ENCODE results near the gene FRMD4A.
A peak's percentile ranks its signal among the peaks of the same experiment; 100 is the strongest.
"Not testable (repeated sequence)": the region's sequence is repeated elsewhere in the genome, so short reads cannot be mapped to it uniquely, and the experiment has no call there.

The FRMD4A gene

DNA sequence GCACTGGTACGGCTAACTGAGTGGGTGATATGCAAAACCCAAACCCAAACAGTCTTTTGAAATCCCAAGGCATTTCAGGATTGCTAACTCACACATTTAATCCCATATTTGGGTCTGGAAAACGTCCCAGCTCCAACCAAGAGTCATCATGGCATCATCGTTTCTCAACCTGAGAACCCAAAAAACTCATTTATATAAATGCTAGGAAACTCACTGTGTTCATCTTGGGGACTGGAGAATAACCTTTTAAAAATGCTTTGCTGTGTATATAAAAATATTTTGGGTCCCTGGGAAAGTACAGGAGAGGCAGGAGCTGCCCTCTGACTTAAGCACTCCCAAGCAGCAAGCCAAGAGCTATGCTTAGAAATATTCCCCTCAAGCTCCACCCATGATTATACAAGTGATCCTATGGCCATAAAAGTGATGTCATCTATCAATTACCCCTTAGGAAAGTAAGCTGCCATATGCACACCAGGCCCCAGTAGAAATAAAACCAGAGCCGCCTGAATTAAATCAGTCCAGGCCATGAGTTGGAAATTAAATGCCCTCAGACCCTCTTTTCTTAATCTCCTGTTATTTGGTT is 352.1 kb downstream of the FRMD4A start:
- DNase-seq (ENCODE audit: low spot score), result peak; percentile 58

DNA sequence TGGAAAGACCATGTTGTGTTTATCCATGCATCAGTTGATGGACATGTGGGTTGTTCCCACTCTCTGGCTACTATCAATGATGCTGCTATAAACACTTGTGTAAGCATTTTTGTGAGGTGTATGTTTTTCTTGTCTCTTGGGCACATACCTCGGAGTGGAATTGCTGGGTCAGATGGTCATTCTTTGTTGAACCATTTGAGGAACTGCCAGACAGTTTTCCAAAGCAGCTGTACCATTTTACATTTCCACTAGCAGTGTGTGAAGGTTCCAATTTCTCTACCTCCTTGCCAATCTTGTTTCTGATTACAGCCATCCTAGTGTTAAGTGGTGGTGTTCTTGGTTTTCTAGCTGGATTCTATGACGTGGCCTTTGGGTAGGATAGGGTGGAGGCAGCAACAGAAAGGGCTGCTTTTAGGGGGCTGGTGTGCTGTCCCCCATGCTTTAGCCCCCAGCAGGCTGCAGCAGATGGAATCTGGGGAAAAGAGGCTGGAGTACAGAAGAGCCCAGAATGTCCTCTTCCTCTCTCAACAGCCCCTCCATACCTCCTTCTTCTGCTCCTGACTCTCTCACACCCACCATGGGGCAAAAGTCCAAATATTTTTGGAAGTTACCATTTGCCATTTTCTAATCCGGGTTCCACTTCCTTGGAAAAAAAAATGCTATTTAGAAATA is 352.7 kb downstream of the FRMD4A start:
- DNase-seq (ENCODE audit: low spot score), result no peak

DNA sequence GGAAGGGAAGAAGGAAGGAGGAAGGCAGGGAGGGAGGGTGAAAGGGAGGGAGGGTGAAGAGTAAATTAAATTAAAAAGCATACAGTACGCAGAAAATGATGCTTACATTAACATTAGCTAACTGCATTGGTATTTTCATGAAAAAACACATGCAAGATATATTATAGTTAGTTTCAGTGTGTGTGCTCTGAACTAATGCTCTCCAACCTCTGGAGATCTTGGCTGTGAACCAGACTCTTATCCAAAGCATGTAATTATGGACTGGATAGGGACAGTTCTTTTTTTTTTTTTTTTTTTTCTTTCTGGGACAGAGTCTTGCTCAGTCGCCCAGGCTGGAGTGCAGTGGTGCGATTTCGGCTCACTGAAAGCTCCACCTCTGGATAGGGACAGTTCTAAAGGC is 357.0 kb downstream of the FRMD4A start:
- no peak for DNase-seq (ENCODE audit: low spot score)

DNA sequence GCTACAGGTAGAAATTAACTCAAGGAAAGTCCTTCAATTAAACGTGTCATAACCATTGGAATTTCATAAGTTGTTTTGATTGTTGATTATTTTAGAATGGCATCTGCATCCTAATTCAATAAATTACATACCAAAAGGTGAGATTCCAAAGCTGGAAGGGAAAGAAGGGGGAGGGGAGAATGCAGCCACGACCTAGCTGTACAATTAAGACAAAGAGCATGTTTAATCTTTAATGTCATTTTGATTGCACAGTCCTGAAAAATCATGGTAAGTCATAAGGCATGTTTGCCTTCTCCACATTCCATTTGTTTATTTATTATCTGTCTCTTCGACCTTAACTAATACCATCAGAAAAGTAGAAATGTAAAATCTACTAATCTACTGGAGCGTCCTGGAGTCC is 358.1 kb downstream of the FRMD4A start:
- DNase-seq (ENCODE audit: low spot score), result no peak

DNA sequence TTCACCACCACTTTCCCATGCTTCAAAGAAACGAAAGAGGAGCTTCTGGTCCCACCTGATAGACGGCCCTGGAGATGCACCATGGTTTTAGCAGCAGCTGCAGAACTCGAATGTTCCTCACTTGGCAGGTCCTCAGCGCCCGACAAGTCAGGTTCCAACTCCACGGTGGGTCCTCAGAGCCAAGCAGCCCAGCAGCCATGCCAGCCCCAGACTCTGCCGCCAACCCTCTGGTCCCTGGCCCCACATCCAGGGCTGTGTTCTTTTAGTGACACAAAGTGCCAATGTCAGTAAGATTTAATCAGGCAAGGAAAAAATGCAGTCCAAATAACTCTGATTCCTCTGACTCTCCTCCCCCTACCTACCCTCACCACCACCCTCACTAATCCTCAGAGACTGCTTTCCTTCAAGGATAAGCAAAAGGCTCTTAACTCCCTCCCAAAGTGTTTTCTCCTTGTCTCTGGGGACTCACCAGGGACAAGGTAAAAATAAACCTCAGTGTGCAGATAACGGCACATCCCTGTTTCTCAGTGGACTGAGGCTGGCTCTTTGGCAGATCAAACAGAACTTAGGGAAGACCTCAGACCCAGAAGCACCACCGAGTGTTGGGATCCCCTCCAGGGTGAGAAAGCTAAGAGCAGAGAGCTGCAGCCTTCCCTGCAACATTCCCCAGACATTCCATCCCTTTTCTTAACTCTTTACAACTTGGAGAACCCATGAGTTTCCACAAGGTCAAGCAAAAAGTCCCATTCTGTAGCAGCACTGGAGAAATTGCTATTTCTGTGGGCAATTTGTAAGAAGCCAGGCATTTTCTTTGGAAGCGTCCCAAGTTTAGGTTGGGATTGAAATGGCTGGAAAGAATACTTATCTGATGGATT is 358.9 kb downstream of the FRMD4A start:
- no peak for DNase-seq (ENCODE audit: low spot score)

DNA sequence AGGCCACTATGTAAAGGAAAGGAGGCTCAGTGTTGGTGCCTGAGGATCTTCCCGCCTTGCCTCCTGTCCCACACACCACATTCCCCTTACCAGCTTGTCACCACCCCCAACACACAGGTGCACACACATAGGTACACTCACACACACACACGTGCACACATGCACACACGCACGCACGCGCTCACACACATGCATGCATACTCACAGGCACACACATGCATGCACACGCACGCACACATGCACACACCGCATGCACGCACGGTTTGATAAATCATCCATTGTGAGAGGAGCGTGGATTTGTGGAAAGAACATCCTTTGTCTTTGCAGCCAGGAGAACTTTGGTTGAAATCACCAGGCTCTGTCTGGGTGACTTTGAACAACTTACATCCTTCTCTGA is 359.8 kb downstream of the FRMD4A start:
- no peak for DNase-seq (ENCODE audit: low spot score)

DNA sequence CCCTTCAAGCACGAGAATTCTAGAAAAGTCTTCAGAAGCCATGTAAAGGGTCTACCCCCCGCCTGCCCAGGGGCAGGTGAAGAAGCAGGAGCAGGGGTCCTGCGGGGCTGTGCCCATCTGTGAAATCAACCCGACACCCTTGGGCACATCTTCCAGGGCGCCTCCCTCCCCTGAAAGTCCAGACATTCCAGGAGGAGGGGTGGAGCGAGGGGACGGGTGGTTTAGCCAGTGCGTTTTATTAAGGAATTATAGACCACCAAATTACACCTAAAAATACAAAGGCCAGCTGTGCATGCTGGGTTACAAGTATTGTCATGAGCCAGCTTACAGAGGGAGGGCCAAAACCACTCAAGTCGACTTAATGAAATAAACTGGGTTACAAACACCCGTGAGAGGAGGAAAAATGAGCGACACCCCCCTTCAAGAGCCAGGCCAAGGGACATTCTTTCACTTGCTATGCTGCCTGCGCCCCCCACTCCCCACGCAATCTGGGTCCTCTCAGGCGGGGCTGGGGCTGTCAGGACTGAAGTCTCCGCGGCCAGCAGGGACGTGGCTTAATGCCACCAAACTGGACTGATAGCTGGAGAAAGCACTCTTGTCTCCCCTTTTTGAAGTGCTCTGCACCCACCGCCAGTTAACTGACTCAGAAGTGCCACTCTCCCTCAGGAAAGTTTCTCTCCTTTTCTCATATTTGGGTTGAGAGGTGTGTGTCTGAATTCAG is 360.3 kb downstream of the FRMD4A start:
- DNase-seq (ENCODE audit: low spot score), result no peak

DNA sequence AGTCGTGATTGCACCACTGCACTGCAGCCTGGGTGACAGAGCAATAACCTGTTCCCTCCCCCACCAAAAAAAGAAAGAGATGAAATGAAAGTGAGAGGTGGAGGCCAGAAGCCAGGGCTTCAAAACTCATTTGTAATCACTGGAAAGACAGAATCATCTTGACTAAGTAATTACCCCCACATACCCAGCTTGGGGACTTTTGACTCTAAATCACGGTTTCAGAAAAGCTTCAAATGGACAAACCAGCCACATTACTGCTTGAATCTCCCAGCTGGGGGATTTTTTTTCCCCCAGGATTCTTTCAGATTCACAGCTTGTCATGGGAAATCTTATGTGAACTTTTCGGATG is 361.0 kb downstream of the FRMD4A start:
- DNase-seq (ENCODE audit: low spot score), result no peak

DNA sequence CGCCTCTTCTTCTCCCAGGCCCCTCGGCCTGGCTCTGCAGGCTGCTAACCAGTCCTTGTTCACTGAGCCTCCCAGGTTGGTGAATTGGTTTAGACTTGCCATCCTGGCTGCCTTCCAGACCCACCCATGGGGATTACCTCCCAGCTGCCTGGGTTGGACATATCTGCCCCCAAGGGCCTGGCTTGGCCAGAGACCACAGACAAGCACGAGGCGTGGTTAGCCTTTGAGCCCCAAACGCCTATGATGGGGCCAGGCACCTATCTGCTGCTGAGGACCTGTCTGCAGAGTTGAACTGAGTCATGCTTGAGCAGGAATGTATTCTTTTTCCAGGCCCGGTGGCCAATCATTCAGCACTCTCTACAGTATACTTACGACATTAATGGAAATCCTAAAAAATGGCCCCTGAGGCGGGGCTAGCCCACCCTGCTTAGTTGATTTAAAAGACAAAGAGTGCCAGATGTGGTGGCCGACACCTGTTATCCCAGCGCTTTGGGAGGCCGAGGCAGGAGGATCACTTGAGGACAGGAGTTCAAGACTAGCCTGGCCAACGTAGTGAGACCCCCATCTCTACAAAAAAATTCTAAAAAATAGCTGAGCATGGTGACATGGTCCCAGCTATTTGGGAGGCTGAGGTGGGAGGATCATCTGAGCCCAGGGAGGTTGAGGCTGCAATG is 361.5 kb downstream of the FRMD4A start:
- no peak for DNase-seq (ENCODE audit: low spot score)

DNA sequence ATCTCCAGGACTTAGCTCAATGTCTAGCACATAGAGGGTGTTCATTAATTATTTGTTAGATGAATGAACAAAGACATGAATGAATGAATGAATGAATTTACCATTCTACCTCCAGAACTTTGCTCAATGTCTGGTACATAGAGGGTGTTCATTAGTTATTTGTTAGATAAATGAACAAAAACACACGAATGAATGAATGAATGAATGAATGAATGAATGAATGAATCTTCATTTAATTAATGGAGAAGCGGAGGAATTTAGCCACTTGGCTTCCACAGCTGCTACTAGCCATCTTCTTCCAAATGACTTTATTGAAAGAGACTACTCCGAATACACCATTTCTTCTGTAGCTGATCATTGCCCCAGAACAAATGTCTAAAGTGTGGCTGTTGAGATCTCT is 368.9 kb downstream of the FRMD4A start:
- DNase-seq (ENCODE audit: low spot score), result no peak

DNA sequence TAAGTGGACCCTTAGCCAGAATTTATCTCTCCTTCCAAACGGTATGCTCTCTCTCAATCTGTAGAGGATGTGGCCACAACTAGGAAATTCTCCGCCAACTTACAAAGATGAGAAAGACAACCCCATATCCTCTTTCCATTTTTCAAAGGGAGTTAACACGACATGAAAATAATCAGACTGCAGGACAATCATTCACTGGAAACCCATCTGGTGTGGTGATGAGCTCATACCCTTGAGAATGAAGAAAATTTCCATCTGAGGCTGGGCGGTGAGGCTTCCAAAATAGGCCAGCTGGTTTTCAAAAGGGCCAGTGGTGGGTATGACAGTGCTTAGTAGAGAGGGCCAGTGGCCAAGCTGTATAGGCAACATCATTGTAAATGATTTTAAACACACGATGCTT is 369.6 kb downstream of the FRMD4A start:
- DNase-seq (ENCODE audit: low spot score), result peak; percentile 25

DNA sequence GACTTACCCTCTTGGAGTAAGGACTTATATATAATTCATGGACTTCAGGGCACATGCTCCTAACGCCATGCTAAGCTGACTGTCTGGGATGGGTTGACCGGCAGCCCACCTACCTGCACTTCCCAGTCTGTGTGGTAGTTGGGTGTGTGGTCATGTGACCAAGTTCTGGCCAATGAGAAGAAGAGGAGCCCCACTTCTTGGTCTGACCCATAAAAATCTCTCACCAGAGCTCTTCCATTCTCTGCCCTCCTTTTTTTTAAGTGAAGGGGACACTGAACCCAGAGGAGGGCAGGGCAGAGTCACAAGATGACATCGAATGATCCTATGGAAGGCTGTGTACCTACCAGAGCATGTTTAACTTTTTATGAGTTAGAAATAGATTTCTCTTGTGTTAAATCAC is 370.1 kb downstream of the FRMD4A start:
- no peak for DNase-seq (ENCODE audit: low spot score)

DNA sequence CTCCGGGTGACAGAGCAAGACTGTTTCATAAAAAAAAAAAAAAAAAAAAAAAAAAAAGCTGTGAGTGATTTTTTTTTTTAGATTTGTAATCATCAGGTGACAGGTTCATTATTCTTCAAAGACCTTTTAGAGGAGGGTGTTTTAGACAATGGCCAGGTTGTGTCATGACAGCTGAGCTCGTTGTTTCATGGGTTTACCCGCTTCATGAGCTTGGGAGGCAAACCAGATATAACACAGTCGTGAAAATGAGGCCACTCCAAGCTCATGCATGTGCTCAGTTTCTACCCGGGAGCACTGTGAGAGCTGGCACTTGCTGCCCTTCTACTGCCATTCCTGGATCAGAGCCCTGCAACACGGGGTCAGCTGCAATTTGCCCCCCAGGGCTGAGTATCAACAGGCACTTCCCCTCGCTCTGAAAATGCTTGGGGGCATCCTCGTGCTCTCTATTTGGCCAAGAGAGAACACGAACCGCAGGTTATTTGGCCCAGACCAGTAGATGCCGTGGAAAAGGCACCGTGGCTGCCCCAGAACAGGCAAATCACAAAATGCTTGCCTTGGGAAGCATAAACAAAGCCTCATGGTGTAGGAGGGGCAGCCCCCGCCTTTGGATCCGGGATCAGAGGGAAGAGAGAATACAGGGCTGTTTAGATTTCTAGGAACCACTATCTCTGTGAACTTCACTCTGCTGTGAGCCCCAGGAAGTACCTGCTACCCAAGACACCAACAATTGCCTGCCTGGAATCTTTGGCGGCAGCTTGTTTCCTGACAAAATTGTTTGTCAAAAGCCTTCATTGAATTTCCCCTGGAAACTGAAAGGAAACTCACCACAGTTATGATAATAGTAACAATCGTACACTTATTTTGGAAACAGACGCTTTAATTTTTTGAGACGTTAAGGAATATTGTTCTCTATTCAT is 371.0 kb downstream of the FRMD4A start:
- DNase-seq (ENCODE audit: low spot score), result no peak

DNA sequence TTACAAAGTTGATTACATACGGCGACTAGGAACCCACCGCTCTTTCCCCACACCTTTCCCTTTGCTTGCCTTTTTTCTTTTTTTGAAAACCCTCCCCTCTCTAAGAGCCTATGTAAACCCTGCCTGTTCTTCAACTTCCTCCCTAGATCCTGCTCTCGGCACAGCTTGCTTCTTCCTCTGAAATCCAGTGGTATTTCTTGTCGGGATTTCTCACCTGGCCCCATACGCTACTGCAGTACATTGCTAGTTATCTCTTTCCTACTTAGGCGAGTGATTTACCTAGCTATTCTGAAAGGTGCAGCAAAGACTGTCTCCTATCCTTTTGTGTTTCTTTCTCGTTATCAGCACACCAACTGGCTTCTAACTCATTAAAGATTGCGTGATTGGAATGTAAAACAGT is 372.9 kb downstream of the FRMD4A start:
- DNase-seq (ENCODE audit: low spot score), result no peak

DNA sequence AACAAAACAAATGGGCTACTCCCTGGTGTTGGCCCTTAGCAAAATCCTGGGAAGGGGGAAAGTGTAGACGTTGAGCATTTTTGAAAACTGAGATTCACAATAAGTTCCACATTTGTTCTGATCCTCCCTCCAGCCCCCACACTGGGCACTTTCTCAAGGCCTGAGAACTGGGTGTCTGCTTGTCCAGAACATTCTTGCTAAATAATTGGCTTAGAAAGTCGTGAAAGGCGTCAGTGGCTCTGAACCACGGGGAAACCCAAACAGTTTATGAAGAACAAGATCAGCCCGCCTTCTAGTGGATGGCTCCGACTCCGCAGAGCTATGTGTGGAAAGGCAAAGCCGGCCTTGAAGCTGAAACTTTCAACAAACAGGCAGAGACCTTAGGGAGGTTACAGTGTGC is 373.9 kb downstream of the FRMD4A start:
- DNase-seq (ENCODE audit: low spot score), result no peak

DNA sequence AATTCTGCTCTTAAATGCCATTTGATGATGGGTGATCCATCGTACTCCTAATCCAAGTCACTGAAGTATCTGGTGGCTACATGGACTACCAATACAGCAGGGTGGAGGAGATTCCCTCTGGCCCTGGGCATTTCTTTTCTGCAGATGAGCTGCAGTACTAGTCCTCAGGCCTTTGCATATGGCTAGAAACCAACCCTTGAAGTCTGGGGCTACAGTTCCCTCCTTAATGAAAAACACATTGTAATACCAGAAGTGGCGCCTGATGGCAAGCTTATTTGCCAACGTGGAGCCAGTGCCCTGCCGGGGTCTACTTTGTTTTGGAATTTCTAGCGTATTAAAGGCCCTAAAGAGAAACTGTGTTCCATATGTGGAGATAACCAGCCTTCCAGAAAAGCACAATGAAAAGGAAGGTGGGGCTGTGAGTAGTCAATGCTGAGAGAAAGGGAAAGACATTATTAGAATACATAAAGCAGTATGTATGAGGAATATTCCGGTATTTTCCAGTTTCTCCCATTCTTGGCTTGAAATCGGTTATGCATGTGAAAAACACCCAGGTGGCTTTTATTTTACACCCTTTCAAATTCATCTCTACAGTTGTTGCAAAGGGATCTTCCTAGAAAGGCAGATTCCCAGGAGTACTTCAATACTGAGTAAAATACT is 375.2 kb downstream of the FRMD4A start:
- no peak for DNase-seq (ENCODE audit: low spot score)

DNA sequence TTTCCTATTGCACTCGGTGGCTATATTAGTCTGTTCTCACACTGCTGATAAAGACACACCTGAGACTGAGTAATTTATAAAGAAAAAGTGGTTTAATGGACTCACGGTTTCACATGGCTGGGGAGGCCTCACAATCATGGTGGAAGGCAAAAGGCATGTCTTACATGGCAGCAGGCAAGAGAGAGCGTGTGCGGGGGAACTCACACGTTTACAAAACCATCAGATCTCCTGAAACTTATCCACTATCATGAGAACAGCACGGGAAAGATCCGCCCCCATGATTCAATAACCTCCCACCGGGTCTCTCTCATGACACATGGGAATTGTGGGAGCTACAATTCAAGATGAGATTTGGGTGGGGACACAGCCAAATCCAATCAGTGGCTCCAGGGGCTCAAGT is 376.5 kb downstream of the FRMD4A start:
- not testable (repeated sequence) for DNase-seq (ENCODE audit: low spot score)

DNA sequence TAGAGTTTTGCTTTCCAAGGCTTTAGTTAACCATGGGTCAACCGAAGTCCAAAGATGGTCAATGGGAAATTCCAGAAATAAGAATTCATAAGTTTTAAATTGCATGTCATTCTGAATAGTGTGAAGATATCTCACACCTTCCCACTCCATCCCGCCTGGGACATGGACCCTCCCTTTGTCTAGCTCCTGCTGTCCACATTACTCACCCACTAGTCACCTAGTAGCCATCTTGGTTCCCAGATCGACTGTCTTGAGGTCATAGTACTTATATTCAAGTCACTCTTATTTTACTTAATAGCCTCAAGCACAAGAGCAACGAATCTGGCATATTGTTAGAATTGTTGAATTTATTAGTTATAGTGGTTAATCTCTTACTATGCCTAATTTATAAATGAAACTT is 377.4 kb downstream of the FRMD4A start:
- DNase-seq (ENCODE audit: low spot score), result peak; percentile 16

DNA sequence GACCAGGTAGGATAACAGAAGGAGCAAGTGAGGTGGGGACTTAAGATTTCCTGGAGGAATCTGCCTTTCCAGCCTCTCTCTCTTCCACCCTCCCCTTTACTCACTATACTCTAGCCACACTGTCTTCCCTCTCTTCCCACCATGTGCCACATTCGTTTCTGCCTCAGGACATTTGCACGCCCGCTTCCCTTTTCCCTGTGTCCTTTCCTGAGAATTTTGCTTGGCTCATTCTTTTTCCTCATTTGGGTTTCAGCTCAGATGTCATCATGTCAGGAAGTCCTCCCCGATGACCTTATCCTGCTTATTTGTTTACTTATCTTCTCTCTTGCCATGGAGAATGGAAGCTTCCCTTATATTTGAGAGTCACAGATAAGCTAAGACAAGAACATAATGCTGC is 380.2 kb downstream of the FRMD4A start:
- DNase-seq (ENCODE audit: low spot score), result no peak

DNA sequence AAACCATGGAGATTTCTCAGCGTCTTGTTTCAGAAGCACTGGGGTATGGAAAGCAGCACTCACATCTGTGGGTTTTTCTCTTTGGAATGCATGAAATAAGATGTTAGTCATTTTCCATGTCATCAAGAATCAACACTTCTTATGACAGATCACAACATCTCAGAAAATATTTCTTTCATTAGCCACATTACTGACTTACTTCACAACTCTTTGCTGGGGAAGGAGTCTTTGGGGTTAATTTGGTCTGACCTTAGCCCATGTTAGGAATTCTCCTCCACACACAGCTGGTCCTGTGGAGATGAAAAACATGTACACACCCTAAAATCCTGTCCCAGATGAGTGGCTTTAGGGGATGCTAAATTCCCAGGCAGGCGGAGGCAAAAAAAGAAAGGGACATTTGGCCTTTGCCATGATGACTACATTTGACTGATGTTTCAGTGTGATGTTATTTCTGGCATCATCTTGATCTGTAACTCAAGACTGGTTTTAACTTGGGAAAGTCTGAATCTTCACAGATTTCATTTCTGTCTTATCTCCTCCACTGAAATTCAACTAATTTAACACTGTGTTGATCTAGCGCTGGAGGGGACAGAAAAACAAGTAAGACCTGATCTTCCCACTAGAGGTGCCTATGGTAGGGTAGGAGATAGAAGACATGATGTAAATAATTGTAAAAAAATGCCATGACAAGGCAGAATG is 380.7 kb downstream of the FRMD4A start:
- DNase-seq (ENCODE audit: low spot score), result peak; percentile 80
